HCEC 1CT (cell line): ENCODE measurements around the gene CAMK2G.
"Not testable (repeated sequence)": the region's sequence is repeated elsewhere in the genome, so short reads cannot be mapped to it uniquely, and the experiment has no call there.

Experiments used
- DNase-seq: peaks from one replicate; pipeline ENCODE4 v3.0.0-alpha.2; 2017

CAMK2G gene

DNA sequence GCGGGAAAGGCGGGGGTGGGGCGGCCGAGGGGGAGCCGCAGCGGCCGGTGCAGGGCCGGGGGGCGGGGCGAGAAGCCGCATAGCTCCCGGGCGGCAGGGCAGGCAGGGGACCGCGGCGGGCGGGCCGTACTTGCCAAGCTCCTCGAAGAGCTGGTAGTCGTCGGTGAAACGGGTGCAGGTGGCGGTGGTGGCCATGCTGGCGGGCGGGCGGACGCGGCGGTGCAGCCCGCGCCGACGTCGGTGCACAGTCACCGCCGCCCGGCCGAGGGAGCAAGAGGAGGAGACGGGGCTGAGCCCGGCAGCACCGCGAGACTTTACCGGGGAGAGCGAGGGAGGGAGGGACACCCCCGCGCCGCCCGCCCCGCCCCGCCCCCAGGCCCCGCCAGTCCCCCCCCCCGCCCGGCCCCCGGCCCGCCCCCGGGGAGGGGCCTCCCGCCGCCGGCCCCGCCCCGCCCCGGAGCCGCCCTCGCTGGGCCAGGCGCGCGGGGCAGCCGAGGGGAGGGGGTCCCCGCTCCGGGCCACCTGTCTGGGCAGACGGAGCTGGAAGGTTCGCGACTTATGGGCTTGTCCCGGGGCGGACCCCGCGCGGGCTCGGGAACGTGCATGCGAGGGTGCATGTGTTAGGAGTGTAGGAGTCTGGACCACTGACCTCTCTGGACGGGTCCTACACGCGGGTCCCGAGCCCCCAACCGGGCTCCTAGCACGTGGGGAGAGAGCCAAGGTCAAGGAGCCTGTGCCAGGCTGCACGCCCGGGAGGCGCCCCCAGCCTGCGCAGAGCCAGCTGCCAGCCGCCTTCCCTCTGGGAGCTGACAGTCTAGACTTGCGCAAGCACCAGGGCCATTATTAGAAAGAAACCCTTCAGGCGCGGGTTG lies at the start of gene CAMK2G:
TSS of gene CAMK2G (minus strand) at position 289 of the 872 bp plus-strand sequence. CDS start at position 195, 94 bp downstream.
- peak; percentile 87 for DNase-seq

DNA sequence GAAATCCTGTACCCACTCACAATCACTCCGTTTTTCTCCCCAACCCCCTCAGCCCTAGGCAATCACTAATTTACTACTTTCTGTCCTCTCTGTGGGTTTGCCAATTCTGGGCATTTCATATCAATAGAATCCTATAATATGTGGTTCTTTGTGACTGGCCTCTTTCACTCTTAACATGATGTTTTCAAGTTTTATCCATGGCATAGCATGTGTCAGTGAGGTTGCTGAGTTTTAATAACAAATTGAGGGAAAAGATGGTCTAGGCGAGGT lies 48.4 kb upstream of the CAMK2G start:
- DNase-seq: no peak

DNA sequence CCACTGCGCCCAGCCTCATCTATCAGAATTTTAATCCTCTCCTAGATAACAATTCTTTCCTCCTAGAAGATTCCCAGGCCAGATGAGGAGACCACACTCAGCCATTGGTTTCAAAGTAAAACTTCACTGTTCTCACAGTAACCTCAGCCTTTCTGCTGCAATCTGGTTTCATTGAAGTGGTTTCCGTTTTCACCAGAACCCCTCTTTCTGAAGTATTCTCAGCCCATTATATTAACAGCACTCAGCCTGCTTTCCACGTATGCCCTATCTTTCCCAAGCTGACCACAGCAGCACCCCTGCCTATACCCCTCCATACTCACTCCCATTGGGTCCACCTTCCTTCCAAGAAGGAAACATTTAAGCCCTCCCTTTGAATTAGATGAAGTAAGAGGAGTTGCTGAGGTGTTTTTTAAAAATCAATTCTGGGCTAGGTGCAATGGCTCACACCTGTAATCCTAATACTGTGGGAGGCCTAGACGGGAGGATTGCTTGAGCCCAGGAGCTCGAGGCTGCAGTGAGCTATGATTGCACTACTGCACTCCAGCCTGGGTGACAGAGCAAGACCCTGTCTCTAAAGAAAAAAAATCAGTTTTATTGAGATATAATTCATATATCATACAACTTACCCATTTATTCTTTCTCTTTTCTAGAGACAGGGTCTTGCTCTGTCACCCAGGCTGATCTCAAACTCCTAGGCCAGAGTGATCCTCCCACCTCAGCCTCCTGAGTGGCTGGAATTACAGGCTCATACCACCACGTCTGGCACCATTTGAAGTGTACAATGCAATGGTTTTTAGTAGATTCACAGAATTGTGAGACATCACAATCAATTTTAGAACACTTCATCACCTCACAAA lies 47.9 kb upstream of the CAMK2G start:
- DNase-seq: no peak

DNA sequence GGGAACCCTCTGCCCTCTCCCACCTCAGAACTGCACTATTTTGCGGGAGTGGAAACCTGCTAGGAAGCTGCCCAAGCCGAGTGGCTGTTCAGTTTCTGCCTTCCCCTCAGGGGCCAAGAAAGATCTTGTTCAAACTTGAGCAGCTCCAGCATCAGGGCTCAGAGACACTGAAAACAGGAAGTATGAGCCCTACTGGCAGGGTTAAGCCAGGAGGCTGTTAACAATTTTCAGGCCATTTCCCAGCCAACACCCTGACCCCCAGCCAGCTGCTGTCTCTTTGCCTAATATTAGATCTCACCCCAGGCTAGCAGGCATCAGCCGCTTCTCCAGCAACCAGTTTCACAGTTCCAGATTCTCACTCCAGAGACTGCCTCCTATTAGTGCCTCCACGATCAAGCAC lies 45.7 kb upstream of the CAMK2G start:
- DNase-seq: peak; percentile 13

DNA sequence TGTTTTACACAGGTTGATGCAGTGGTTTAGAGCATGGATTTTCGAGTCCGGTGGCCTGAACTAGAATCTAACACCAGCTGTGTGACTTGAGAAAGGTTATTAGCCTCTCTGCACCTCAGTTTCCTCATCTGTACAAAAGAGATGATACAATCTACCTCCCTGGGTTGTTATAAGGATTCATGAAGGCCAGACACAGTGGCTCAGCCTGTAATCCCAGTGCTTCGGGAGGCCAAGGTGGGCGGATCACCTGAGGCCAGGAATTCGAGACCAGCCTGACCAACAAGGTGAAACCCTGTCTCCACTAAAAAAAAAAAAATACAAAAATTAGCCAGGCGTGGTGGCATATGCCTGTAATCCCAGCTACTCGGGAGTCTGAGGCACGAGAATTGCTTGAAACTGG lies 45.1 kb upstream of the CAMK2G start:
- not testable (repeated sequence) for DNase-seq

DNA sequence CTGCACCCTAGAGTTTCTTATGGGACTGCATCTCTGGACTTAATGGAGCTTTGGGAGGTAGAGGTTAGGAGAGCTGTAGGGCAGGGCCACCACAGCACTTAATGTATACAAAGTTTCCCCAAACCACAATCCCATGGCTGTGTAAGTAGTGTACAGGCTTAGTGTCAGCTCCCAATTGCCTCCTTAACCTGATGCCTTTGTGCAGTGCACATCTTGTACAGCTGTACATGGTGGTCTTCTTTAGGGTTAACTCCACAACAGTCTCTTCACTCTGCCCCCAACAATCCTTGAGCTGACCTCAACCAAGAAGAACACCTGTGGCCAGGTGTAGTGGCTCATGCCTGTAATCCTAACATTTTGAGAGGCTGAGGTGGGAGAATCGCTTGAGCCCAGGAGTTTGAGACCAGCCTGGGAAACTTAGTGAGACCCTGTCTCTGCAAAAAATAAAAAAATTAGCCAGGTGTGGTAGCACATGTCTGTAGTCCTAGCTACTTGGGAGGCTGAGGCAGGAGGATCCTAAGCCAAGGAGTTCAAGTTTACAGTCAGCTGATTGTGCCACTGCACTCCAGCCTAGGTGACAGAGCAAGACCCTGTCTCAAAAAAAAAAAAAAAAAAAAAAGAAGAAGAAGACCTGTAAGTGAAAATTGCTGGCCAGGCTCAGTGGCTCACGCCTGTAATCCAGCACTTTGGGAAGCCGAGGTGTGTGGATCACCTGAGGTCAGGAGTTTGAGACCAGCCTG lies 43.4 kb upstream of the CAMK2G start:
- no peak for DNase-seq

DNA sequence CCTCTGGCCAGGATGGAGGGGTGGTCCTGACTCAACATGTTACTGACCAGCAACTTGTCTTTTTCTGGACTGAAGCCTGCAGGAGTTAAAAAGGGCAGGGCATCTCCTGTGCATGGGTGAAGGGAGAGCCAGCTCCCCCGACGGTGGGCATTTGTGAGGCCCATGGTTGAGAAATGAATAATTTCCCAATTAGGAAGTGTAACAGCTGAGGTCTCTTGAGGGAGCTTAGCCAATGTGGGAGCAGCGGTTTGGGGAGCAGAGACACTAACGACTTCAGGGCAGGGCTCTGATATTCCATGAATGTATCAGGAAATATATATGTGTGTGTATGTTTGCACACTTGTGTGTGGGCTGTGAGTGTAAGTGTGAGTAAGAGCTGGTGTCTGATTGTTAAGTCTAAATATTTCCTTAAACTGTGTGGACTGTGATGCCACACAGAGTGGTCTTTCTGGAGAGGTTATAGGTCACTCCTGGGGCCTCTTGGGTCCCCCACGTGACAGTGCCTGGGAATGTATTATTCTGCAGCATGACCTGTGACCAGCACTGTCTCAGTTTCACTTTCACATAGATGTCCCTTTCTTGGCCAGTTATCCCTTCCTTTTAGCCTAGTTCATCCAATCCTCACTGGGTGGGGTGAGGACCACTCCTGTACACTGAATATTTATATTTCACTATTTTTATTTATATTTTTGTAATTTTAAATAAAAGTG lies 42.6 kb upstream of the CAMK2G start:
- DNase-seq: no peak

DNA sequence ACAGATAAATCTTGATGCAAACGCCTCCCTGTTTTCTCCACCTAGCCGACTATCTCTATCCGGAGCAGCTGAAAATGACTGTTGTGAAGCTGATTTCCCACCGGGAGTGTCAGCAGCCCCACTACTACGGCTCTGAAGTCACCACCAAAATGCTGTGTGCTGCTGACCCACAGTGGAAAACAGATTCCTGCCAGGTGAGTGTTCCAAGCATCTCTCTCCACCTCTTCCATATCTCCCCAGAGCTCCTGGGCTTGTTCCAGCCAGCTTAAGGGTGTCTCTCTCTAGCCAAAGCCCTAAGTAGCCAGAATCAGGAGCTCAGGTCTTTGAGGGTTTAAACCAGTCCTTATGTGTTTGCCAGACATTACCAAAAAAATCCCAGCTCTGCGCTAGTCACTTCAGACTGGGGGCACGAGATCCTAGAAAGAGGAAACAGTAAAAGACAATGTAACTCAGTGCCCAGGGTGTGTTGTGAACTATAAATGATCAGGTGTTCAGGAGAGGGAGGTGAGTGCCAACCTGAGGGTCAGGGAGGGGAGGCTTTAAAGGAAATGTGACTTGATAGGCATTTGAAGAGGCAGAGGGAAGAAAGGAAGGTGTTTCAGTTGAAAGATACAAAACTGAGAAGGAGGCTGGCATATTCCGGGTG lies 41.0 kb upstream of the CAMK2G start:
- no peak for DNase-seq

DNA sequence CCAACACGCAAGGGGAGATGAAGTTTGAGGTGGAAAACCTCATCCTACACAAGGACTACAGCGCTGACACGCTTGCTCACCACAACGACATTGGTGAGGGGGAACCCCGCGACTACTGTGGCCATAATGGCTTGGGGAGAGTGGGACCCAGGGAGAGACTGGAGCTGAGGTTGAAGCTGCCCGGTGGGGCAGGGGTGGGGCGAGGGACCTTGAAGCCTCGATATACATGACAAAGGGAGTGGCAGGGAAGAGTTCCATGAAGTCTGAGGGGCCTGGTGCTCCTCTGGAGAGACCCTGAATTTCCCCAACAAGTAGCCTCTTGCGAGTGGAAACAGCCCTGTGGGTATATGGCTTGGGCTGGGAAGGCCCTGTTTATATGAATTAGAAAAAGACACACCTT lies 39.7 kb upstream of the CAMK2G start:
- no peak for DNase-seq

DNA sequence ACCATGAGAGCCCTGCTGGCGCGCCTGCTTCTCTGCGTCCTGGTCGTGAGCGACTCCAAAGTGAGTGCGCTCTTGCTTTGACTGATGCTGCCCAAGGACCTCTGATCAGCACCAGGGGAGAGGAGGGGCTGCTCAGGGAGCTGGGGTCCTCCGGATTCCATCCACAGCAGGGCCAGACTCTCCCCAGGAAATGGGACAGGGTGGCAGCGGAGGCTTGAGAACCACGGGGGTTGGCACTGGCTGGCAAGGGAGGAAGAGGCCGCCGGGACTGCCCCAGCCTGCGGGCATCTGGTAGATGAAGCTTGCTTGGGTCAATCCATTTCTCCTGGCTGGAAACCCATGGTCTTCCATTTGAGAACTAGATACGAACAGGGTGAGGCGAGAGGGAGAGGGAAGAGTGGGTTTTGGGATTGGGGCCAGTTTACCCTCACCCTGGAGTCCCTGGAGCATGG lies 37.2 kb upstream of the CAMK2G start:
- DNase-seq: no peak

DNA sequence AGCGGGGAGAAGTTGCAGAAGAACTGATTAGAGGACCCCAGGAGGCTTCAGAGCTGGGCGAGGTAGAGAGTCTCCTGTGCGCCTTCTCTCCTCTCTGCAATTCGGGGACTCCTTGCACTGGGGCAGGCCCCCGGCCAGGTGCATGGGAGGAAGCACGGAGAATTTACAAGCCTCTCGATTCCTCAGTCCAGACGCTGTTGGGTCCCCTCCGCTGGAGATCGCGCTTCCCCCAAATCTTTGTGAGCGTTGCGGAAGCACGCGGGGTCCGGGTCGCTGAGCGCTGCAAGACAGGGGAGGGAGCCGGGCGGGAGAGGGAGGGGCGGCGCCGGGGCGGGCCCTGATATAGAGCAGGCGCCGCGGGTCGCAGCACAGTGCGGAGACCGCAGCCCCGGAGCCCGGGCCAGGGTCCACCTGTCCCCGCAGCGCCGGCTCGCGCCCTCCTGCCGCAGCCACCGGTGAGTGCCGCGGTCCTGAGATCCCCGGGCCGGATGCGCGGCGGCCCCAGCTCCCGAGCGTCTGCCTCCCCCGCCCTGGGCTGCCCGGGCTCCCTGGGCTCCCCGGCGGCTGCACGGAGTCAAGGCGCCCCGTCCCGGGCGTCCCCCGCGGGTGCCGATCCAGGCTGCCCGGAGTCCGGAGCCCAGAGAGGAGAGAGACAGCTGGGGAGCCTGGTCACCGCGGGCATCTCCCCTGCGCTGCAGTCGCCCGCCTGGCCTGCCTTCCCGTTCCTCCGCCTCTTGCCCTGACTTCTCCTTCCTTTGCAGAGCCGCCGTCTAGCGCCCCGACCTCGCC lies 36.6 kb upstream of the CAMK2G start, which contains the start of gene PLAU:
TSS of gene PLAU (plus strand) at position 369 of the 789 bp plus-strand sequence. CDS start 424 bp downstream, outside the sequence.
- peak; percentile 52 for DNase-seq

DNA sequence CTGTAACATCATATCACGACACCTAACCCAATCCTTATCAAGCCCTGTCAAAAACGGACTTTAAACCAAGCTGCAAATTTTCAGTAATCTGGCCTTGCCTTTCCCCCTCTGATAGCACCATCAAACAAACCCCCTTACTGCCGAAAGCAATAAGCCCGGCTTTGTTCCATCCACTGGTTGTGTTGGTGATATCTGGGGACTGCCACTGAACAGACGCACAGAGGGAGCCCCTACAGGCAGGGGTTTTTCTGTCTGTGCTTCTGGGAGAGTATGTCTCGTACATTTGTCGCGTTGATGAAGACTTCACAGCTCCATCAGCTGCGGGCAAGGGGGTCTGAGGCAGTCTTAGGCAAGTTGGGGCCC lies 36.0 kb upstream of the CAMK2G start:
- DNase-seq: no peak

DNA sequence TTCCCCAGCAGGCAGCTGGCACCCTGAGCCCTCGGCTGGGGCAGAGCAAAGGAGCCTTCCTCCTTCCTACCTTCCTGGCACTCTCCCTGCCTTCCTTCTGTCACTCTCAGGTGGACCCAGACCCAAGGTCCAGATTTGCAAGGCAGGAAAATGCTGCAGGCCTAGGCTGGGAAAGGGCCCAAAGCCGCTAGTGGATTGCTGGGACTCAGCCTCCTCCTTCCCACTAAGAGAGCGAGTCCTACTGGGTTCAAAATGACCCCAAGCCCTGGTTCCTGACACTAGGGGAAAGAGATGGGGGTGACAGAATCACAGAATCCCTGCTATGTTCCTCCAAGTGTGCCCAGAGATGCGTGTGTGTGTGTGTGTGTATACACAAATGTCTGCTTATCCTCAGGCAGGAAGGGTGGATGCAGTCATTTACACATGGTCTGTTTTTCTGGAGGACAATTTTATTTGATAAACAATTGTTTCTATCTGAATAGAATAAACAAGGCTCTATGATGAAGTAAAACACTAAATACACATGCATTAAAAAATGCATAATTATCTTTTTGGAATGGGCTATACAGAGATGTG lies 35.3 kb upstream of the CAMK2G start:
- no peak for DNase-seq

DNA sequence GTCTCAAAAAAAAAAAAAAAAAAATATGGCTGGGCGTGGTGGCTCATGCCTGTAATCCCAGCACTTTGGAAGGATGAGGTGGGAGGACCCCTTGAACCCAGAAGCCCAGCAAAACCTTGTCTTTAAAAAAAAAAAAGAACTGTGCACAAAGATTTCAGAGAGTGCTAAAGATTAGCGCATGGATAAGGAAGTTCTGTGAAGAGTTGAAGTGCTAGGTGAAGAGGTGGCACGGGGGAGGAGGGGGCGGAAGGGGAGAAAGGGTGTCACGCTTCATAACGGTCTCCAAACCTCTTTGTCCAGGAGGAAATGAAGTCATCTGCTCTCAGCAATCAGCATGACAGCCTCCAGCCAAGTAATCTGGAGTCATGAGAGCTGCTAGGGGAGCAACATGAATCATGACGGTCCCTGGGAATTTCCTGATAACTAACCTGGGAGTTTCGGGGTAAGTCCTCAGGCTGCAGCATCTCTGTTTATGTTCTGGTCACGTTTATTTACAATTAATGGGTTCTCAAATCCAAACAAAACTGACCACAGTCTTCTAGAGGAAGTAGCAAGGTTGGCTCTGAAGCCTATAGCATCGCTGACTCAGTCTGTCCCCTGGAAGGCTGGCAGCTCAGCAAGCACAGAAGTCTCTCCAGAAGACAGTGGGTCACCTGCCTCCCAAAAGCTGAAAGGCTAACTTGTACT lies 34.6 kb upstream of the CAMK2G start:
- peak; percentile 95 for DNase-seq

DNA sequence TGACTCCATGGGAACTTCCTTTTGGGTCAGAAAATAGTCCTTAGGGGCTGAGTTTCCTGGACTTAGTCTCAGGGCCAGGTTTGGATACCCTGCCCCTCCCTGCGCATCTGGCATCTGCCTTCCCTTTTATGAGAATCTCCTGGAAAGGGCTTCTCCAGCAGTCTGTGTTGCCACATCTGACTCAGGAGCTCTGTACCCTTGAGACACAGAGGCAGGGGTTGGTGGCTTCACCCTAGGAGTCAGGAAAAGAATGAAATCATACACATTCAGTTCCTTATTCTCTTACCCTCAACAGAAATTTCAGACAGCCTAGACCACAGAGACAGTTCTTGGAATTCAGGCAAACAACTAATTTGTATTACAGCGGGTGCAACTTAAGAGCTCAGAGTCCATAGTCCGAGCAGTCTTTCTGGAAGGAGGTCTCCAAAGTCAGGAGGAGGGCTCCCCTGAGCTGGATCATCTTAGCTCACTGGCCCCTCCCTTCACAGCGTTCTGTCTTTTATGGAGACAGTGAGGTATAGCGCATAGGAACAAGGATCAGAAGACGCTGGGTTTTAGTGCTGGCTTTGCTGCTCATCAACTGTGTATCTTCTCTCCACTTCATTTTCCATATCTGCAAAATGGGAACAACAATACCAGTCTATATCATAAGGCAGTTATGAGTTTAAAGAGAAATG lies 33.6 kb upstream of the CAMK2G start:
- DNase-seq: peak; percentile 36

DNA sequence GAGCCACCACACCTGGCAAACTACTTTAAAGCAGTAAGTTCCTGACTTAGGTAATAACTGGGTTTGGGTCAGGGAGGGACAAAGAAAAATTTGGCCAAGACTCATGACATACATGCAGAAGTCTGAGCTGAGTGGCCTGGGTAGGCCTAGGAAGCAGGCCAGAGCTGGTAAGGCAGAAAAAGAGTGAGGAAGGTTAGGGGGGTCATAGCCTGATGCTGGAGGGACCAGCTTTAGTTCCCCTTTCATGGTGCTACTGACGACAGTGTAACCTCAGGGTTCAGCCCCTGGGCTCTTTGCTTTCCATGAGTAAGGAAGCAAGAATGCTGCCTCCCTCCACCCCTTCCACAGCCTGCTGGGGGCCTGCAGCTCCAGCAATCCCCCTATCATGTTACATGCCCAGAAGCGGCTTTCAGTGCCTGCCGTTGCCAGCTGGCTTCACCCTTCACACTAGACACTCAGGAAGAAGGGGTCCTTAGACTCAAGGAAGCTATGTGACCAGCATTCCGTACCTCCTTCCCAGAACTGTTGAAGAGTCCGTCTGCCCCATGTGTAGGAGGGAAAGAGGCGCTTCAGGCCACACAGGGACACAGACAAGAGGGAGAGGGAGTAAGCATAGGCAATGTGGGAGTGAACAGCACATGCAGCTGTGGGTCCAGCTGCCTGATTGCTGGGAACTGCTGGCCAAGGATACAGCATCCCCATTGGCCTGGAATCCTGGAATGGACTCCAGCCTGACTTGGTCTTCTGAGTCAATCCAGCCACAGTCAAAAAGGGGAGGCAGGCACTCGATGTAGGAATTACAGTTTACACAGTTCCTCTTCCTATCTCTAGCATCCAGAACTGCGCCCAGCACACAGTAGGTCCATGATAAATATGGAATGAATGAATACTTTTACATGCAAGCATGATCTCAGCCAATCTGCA lies 32.4 kb upstream of the CAMK2G start:
- peak; percentile 99 for DNase-seq

DNA sequence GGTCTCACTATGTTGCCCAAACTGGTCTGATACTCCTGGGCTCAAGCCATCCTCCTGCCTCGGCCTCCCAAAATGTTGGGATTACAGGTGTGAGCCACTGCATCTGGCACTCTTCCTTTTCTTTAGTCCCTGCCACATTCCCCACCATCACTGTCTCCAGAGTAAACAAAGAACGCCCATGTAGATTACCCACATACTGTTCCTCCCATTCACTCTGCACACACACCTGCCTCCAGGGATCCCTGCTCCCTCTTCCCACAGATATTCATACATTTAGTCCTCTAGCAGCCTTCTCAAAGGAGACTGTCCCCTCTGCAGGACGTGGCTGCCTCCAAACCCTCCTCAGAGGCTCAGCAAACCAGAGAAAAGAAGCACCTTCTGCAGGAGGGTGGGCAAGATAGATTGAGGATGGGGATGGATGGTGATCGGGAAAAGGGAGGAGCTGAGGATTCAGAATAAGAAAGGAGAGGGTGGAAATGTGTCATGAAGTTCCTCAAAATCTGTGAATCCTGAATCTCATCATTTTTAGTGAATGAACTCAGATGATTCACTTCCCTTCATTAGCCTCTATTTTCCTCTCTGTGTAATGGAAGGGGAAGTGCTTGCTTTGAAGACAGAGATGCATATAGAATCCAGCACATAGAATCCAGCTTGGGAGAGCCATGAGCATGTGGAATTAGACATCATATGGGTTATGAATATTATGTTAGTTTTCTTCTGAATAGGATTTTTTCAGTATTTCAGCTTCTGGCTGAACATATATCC lies 31.1 kb upstream of the CAMK2G start:
- peak; percentile 40 for DNase-seq

DNA sequence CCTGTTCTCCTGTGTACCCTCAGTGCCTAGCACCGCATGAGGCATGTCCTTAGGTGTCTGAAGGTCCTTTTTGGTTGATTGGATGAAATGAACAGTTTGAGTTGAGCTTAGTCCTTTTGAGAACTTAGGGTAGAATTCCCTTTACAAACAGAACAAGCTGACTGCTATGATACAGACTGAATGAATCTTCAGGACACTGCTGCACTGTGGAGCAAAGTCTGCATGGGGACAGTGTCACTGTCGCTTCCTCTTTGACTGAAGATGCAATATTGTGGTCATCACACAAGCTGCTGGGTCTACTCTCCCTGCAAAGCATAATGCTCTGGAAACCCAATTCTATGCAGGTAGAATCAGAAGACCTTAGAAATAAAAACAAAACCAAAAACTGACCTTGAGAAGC lies 28.0 kb upstream of the CAMK2G start:
- no peak for DNase-seq
